GM23338 (cell line): ENCODE measurements around the gene NFILZ. TPM values are rescaled to one million over a fixed set of nuclear protein-coding genes. Genes with fewer than 3 reads are reported as not detected.

ENCODE experiments used
- ATAC-seq: fragments of 200-7000 bp; cut with Tn5 transposase; 3 replicates; pipeline ENCODE4 v1.9.1; 2020
- DNase-seq: peaks from one replicate; pipeline ENCODE4 v3.0.0-alpha.2; 2015; ENCODE audit warnings: low spot score
- H2AFZ ChIP-seq: fragments of 200-600 bp; sonication (generic); 2 replicates; pipeline ENCODE4 v1.8.0; 2016; ENCODE audit warnings: antibody characterized with exemption, mild to moderate bottlenecking, moderate library complexity
- H3F3A ChIP-seq: fragments of 200-600 bp; sonication (generic); replicated peaks from 2 replicates; pipeline ENCODE4 v1.8.0; 2017; ENCODE audit warnings: antibody characterized with exemption, mixed run types, low read depth
- H3K27ac ChIP-seq: fragments of 200-600 bp; sonication (generic); 2 replicates; pipeline ENCODE4 v1.6.1; 2016; ENCODE audit warnings: low read depth
- H3K27me3 ChIP-seq: fragments of 200-600 bp; sonication (generic); 2 replicates; pipeline ENCODE4 v1.8.0; 2016; ENCODE audit warnings: mild to moderate bottlenecking, mixed run types, moderate library complexity; ENCODE audit not compliant: insufficient read depth
- H3K36me3 ChIP-seq: fragments of 200-600 bp; sonication (generic); 2 replicates; pipeline ENCODE4 v1.8.0; 2016; ENCODE audit warnings: mild to moderate bottlenecking; ENCODE audit not compliant: insufficient read depth
- H3K4me1 ChIP-seq: fragments of 200-600 bp; sonication (generic); 2 replicates; pipeline ENCODE4 v1.8.0; 2016; ENCODE audit warnings: mild to moderate bottlenecking, moderate library complexity; ENCODE audit not compliant: insufficient read depth
- H3K4me2 ChIP-seq: fragments of 200-600 bp; sonication (generic); 2 replicates; pipeline ENCODE4 v1.7.1; 2017; ENCODE audit warnings: mixed run types
- H3K4me3 ChIP-seq: fragments of 200-600 bp; sonication (generic); 2 replicates; pipeline ENCODE4 v1.6.1; 2016; ENCODE audit warnings: mixed run types
- H3K79me2 ChIP-seq: fragments of 200-600 bp; sonication (generic); replicated peaks from 2 replicates; pipeline ENCODE4 v1.8.0; 2017; ENCODE audit warnings: mild to moderate bottlenecking; ENCODE audit not compliant: insufficient read depth
- H3K9me2 ChIP-seq: fragments of 200-600 bp; sonication (generic); 2 replicates; pipeline ENCODE4 v1.8.0; 2017; ENCODE audit not compliant: insufficient read depth
- H4K20me1 ChIP-seq: fragments of 200-600 bp; sonication (generic); replicated peaks from 2 replicates; pipeline ENCODE4 v1.8.0; 2017; ENCODE audit warnings: mild to moderate bottlenecking; ENCODE audit not compliant: insufficient read depth
- H3K27ac Mint-ChIP-seq: 2 replicates; pipeline ENCODE4 v1.8.0; 2020; ENCODE audit warnings: inconsistent platforms, mild to moderate bottlenecking, moderate library complexity, mixed read lengths
- H3K27me3 Mint-ChIP-seq: 3 replicates; pipeline ENCODE4 v1.8.0; 2022; ENCODE audit warnings: low read depth, mild to moderate bottlenecking, moderate library complexity, mixed read lengths, inconsistent platforms; ENCODE audit not compliant: insufficient read depth, poor library complexity
- H3K36me3 Mint-ChIP-seq: 3 replicates; pipeline ENCODE4 v1.8.0; 2021; ENCODE audit warnings: low read depth, mild to moderate bottlenecking, inconsistent platforms, moderate library complexity, mixed read lengths
- H3K4me1 Mint-ChIP-seq: 3 replicates; pipeline ENCODE4 v1.8.0; 2020; ENCODE audit warnings: mild to moderate bottlenecking, inconsistent platforms, mixed read lengths
- H3K4me3 Mint-ChIP-seq: 3 replicates; pipeline ENCODE4 v1.8.0; 2021; ENCODE audit warnings: moderate library complexity, mild to moderate bottlenecking, inconsistent platforms, mixed read lengths
- H3K9me3 Mint-ChIP-seq: 3 replicates; pipeline ENCODE4 v1.8.0; 2020; ENCODE audit warnings: moderate library complexity, mild to moderate bottlenecking, inconsistent platforms, mixed read lengths
- CREB1 ChIP-seq: fragments of 250-450 bp; sonication (Bioruptor Pico); IDR thresholded peaks from 2 replicates; pipeline ENCODE4 v1.5.0; 2020; ENCODE audit warnings: low read depth, mild to moderate bottlenecking, moderate library complexity
- CTCF ChIP-seq, 2 experiments: fragments of 200-600 bp in 1 of 2; sonication (generic) in 1 of 2; conservative IDR thresholded peaks; 2 replicates each; pipeline versions ENCODE4 v1.5.1 to v1.6.1; 2016 to 2017; ENCODE audit warnings: antibody characterized with exemption in 2 of 2, low read depth in 2 of 2, mild to moderate bottlenecking in 2 of 2, moderate library complexity in 1 of 2
- ETS1 ChIP-seq: IDR thresholded peaks from 2 replicates; pipeline ENCODE4 v1.6.1; 2016; ENCODE audit warnings: antibody characterized with exemption
- EZH2 ChIP-seq: fragments of 200-600 bp; sonication (generic); IDR thresholded peaks from one replicate; pipeline ENCODE4 v1.8.0; 2017; ENCODE audit warnings: antibody characterized with exemption, mild to moderate bottlenecking, low read depth; ENCODE audit not compliant: unreplicated experiment
- EZH2phosphoT487 ChIP-seq: fragments of 200-600 bp; sonication (generic); IDR thresholded peaks from one replicate; pipeline ENCODE4 v1.8.1; 2018; ENCODE audit warnings: antibody characterized with exemption; ENCODE audit not compliant: unreplicated experiment
- JUNB ChIP-seq: IDR thresholded peaks from one replicate; pipeline ENCODE4 v1.6.1; 2016; ENCODE audit warnings: antibody characterized with exemption; ENCODE audit not compliant: unreplicated experiment
- NANOG ChIP-seq: IDR thresholded peaks from 2 replicates; pipeline ENCODE4 v1.6.1; 2016; ENCODE audit warnings: antibody characterized with exemption, borderline replicate concordance
- POLR2AphosphoS5 ChIP-seq: IDR thresholded peaks from 2 replicates; pipeline ENCODE4 v1.6.1; 2016; ENCODE audit warnings: antibody characterized with exemption, low read depth
- REST ChIP-seq: IDR thresholded peaks from one replicate; pipeline ENCODE4 v1.6.1; 2018; ENCODE audit warnings: antibody characterized with exemption; ENCODE audit not compliant: unreplicated experiment
- STAT1 ChIP-seq: IDR thresholded peaks from one replicate; pipeline ENCODE4 v1.6.1; 2016; ENCODE audit warnings: antibody characterized with exemption; ENCODE audit not compliant: unreplicated experiment
- ZNF114 ChIP-seq: fragments of 250-450 bp; sonication (Bioruptor Pico); IDR thresholded peaks from 2 replicates; pipeline ENCODE4 v1.5.0; 2020; ENCODE audit warnings: mild to moderate bottlenecking, moderate library complexity
- ZNF331 ChIP-seq: fragments of 250-450 bp; sonication (Bioruptor Pico); IDR thresholded peaks from 2 replicates; pipeline ENCODE4 v1.5.0; 2020; ENCODE audit warnings: low read depth, mild to moderate bottlenecking, moderate library complexity
- ZNF462 ChIP-seq: fragments of 250-450 bp; sonication (Bioruptor Pico); IDR thresholded peaks from 2 replicates; pipeline ENCODE4 v1.5.0; 2020; ENCODE audit warnings: mild to moderate bottlenecking, moderate library complexity
- polyA plus RNA-seq: library from polyadenylated mRNA; unstranded; fragments of >200 nt; fragmentation: Nextera tagmentation; extraction: Ambion mirVana; gene quantifications from 2 replicates; pipeline ENCODE4 v1.2.1, GENCODE V29; 2016
- total RNA-seq: library from RNA; depleted of rRNA; stranded (reverse); fragments of >200 nt; shearing (Covaris generic); gene quantifications from 2 replicates; pipeline ENCODE4 v1.2.3, GENCODE V29; 2014

Gene NFILZ
- total and polyA plus RNA-seq, 2 experiments from 2014 or later = not detected

GRCh38 chr19:8589177-8589714, 41.2 kb upstream of the NFILZ start:
- Mint-ChIP-seq H3K36me3 (peaks cover 13% of the 10 kb centered on the region), H3K4me3 (no peak overlapping the region), H3K27ac (no peak overlapping the region), H3K27me3 (peaks cover 28% of the 10 kb centered on the region), H3K4me1 (peaks cover 13% of the 10 kb centered on the region), H3K9me3 (peaks cover 11% of the 10 kb centered on the region)
- Histone ChIP-seq H3K79me2 (no peaks in the 10 kb centered on the region), H4K20me1 (0 out of 2 replicates have a peak, but pooled peaks cover 3% of the 10 kb centered on the region), H3K36me3 (no peaks in the 10 kb centered on the region), H3K27me3 (peaks cover 19% of the 10 kb centered on the region), H3F3A (peaks cover 11% of the 10 kb centered on the region; the same call in 1 of the 2 replicates), H2AFZ (no peak overlapping the region), H3K9me2 (no peaks in the 10 kb centered on the region), H3K4me3 (no peak overlapping the region), H3K27ac (no peak overlapping the region), H3K4me2 (no peak overlapping the region), H3K4me1 (peaks cover 16% of the 10 kb centered on the region)
- DNase-seq = no peak
- TF ChIP-seq CTCF (conservative IDR thresholded peaks at IDR 0.05; ENCODE audit: low read depth in 2 of 2) (no peak), EZH2 (no peak), ZNF462 (CRISPR knock-in tag) (no peak), ETS1 (no peak), STAT1 (no peak), CREB1 (CRISPR knock-in tag) (no peak), REST (no peak), ZNF331 (no peak), EZH2phosphoT487 (no peak), POLR2AphosphoS5 (no peak), ZNF114 (no peak), NANOG (no peak), JUNB (no peak)
- ATAC-seq = no peak
